Psoas muscle (tissue), 8 donors: ENCODE data around the gene PSEN1. TPM values are rescaled to one million over a fixed set of nuclear protein-coding genes. Genes with fewer than 3 reads are reported as not detected.

Experiments used
- ATAC-seq, 4 donors: fragments of 200-7000 bp; cut with Tn5 transposase; one replicate each; pipeline ENCODE4 v1.9.1; 2020; ENCODE audit warnings: moderate library complexity in 3 of 4, mild to moderate bottlenecking in 2 of 4
- DNase-seq, 2 donors: peaks; one replicate each; pipeline ENCODE4 v3.0.0-alpha.2; 2020
- H3K27ac ChIP-seq: fragments of 200-600 bp; one replicate; pipeline ENCODE4 v1.8.0; 2022
- H3K27me3 ChIP-seq, 3 donors: fragments of 200-600 bp in 1 of 3; one replicate each; pipeline versions ENCODE4 v1.6.1 to v1.8.0; 2013 to 2022; ENCODE audit warnings: low read length in 2 of 3, mild to moderate bottlenecking in 2 of 3, moderate library complexity in 1 of 3; ENCODE audit not compliant: insufficient read depth in 3 of 3
- H3K36me3 ChIP-seq, 2 donors: fragments of 200-600 bp in 1 of 2; one replicate each; pipeline versions ENCODE4 v1.6.1 to v1.8.0; 2013 to 2022; ENCODE audit warnings: low read depth in 1 of 2, mild to moderate bottlenecking in 1 of 2, moderate library complexity in 1 of 2; ENCODE audit not compliant: insufficient read depth in 1 of 2
- H3K4me1 ChIP-seq: fragments of 200-600 bp; one replicate; pipeline ENCODE4 v1.8.0; 2022
- H3K4me3 ChIP-seq: fragments of 200-600 bp; one replicate; pipeline ENCODE4 v1.8.0; 2022; ENCODE audit warnings: mild to moderate bottlenecking
- H3K9me3 ChIP-seq: fragments of 200-600 bp; one replicate; pipeline ENCODE4 v1.8.0; 2022
- CTCF ChIP-seq: fragments of 200-600 bp; IDR thresholded peaks from one replicate; pipeline ENCODE4 v1.8.0; 2022; ENCODE audit warnings: antibody characterized with exemption
- WGBS, 3 donors: extraction: QIAGEN DNeasy Blood & Tissue Kit; methylation state at CpG; one replicate each; pipeline versions ENCODE4 v1.1.6 to v1.1.7; 2013; 5-methylcytosine and 5-hydroxymethylcytosine counted together
- intact Hi-C, 2 donors: fragments of 100-400 bp; cut with DNase I; formaldehyde crosslinking; loops; one replicate each; pipeline versions ENCODE4 v1.11.0 to v1.14.2; 2022
- polyA plus RNA-seq, 3 donors: library from polyadenylated mRNA; stranded (reverse); fragments of 200-250 nt; gene quantifications; one replicate each; pipeline ENCODE4 v1.2.3, GENCODE V29; 2013
- total RNA-seq, 4 donors: library from RNA; stranded (reverse); fragmentation: NEBNext Ultra II Directional in 2 of 4; extraction: Animal tissue kit (Norgen Biotek cat#: 25700) in 2 of 4; gene quantifications; one replicate each; pipeline versions ENCODE4 v1.2.1 to v1.2.4, GENCODE V29; 2021 to 2023
- donor health status: healthy with polysubstance abuse.
- donor health status: DM: no; HTN: no; CAD: no; lungs with moderate emphysema.
- donor health status: Bipolar disorder and iron deficiency.
- donor health status: healthy.
- donor health status: DM: yes; HTN: yes; CAD: no.
- donor health status: DM: no; HTN: no; CAD: no.
- donor health status: DM: no; HTN: no; CAD: no.
- donor health status: DM: yes; HTN: yes; CAD: no.

PSEN1 gene
- total and polyA plus RNA-seq, 7 donors, result 14.2 to 32.5 (median 19.1) TPM

- no peaks in the 10 kb centered on the region for H3K9me3 ChIP-seq
- no peak for DNase-seq
- H3K4me1 ChIP-seq, result peaks cover 17% of the 10 kb centered on the region
- TF ChIP-seq CTCF, result no peak
- no peak overlapping the region for H3K27ac ChIP-seq
- no peak overlapping the region for H3K4me3 ChIP-seq
- intact Hi-C loops, result loop anchor here in 1 of 2 donors (10.0 kb wide), 1 partner anchor 98 kb away; no protein-coding TSS in a partner anchor
- peaks cover 0 to 38% of the 10 kb centered on the region in 2 donors for H3K36me3 ChIP-seq
- ATAC-seq, result peak; percentile 34 to 60 (median 55)
- 21 to 45% (median 29%) methylated on average over 6 of the region's 6 CpGs for WGBS, 3 donors
- no peaks in the 10 kb centered on the region for H3K27me3 ChIP-seq
These were observed 136.1 kb downstream of the PSEN1 start for GRCh38 chr14:73272393-73272792.

Other genes with a start within 250 kb of the PSEN1 start
- gene DPF3, start 242.4 kb upstream of the PSEN1 start, total RNA-seq, result 10 to 100 TPM; 19.4 to 25.3 (median 23.1) TPM
- 10 to 100 TPM in 2 of 3 donors, 1 to 10 TPM in 1; 2.3 to 14.9 (median 10.2) TPM for gene DPF3, start 242.4 kb upstream of the PSEN1 start, polyA plus RNA-seq
- 10 to 100 TPM; 14.3 to 26.0 (median 18.3) TPM for gene DCAF4, start 210.0 kb upstream of the PSEN1 start, total RNA-seq
- gene DCAF4, start 210.0 kb upstream of the PSEN1 start, polyA plus RNA-seq, result 10 to 100 TPM; 11.1 to 21.4 (median 14.2) TPM
- 10 to 100 TPM; 15.4 to 17.9 (median 17.6) TPM for gene ZFYVE1, start 109.4 kb upstream of the PSEN1 start, total RNA-seq
- gene ZFYVE1, start 109.4 kb upstream of the PSEN1 start, polyA plus RNA-seq, result 10 to 100 TPM in 2 of 3 donors, 1 to 10 TPM in 1; 5.3 to 17.4 (median 10.4) TPM
- 10 to 100 TPM; 31.1 to 50.2 (median 41.0) TPM for gene RBM25, start 78.0 kb upstream of the PSEN1 start, total RNA-seq
- 10 to 100 TPM; 19.2 to 48.9 (median 34.4) TPM for gene RBM25, start 78.0 kb upstream of the PSEN1 start, polyA plus RNA-seq
- gene PAPLN, start 101.0 kb downstream of the PSEN1 start, total RNA-seq, result under 1 TPM; 0.26 to 0.79 (median 0.50) TPM
- under 1 TPM; 0.38 to 0.52 (median 0.44) TPM for gene PAPLN, start 101.0 kb downstream of the PSEN1 start, polyA plus RNA-seq